IMR-90 (cell line): ENCODE results near the gene PLA2G4B. TPM values are rescaled to one million over a fixed set of nuclear protein-coding genes. Genes with fewer than 3 reads are reported as not detected.
A peak's percentile ranks its signal among the peaks of the same experiment; 100 is the strongest.

Experiments used
- ATAC-seq: fragments of 200-7000 bp; cut with Tn5 transposase; 2 replicates; pipeline ENCODE4 v1.9.1; 2020; ENCODE audit warnings: low read depth, mild to moderate bottlenecking, moderate library complexity
- BruUV-seq: library from RNA; stranded (reverse); fragments of 400-500 nt; replicated peaks from 2 replicates; lab custom pipeline; 2021; lab: Mats Ljungman, UMichigan
- CTCF ChIA-PET: fragments of 300-600 bp; formaldehyde crosslinking; extraction: SDS; loops from one replicate; lab custom pipeline; 2021; ENCODE audit warnings: antibody characterized with exemption; lab: Yijun Ruan, JAX
- POLR2A ChIA-PET: fragments of 300-600 bp; sonication (Branson Sonifier 250); formaldehyde crosslinking; loops from one replicate; lab custom pipeline; 2022; ENCODE audit warnings: antibody characterized with exemption; ENCODE audit not compliant: unreplicated experiment; lab: Charles Lee
- DNase-seq: peaks from one replicate; pipeline ENCODE4 v3.0.0; 2013
- H2AFZ ChIP-seq: replicated peaks from 2 replicates; pipeline ENCODE3; 2013; ENCODE audit warnings: low read length, mild to moderate bottlenecking; ENCODE audit not compliant: poor library complexity
- H2AK5ac ChIP-seq: 2 replicates; pipeline ENCODE4 v1.6.1; 2013; ENCODE audit warnings: low read depth, low read length, inconsistent platforms
- H2AK9ac ChIP-seq: replicated peaks from 2 replicates; pipeline ENCODE3; 2013; ENCODE audit warnings: mild to moderate bottlenecking, low read depth, low read length, moderate library complexity; ENCODE audit not compliant: poor library complexity
- H2BK120ac ChIP-seq: 2 replicates; pipeline ENCODE4 v1.6.1; 2013; ENCODE audit warnings: low read depth, low read length, inconsistent platforms
- H2BK15ac ChIP-seq: 3 replicates; pipeline ENCODE4 v1.6.1; 2013; ENCODE audit warnings: low read depth, low read length, inconsistent platforms
- H2BK20ac ChIP-seq: 2 replicates; pipeline ENCODE4 v1.6.1; 2013; ENCODE audit warnings: low read depth, mild to moderate bottlenecking, inconsistent platforms, low read length, moderate library complexity
- H2BK5ac ChIP-seq: 2 replicates; pipeline ENCODE4 v1.6.1; 2013; ENCODE audit warnings: mild to moderate bottlenecking, low read depth, low read length, inconsistent platforms; ENCODE audit not compliant: poor library complexity, severe bottlenecking
- H3K14ac ChIP-seq: replicated peaks from 2 replicates; pipeline ENCODE4 v1.6.1; 2013; ENCODE audit warnings: low read depth, low read length, inconsistent platforms
- H3K18ac ChIP-seq: 2 replicates; pipeline ENCODE4 v1.6.1; 2013; ENCODE audit warnings: low read depth, low read length, control low read depth
- H3K23ac ChIP-seq: 2 replicates; pipeline ENCODE4 v1.6.1; 2013; ENCODE audit warnings: low read depth, low read length, inconsistent platforms
- H3K27ac ChIP-seq: 2 replicates; pipeline ENCODE4 v1.5.1; 2013; ENCODE audit warnings: mild to moderate bottlenecking, control low read depth, low read length; ENCODE audit not compliant: insufficient read depth
- H3K27me3 ChIP-seq: 2 replicates; pipeline ENCODE4 v1.6.1; 2013; ENCODE audit warnings: low read length; ENCODE audit not compliant: control insufficient read depth, insufficient read depth
- H3K36me3 ChIP-seq: 2 replicates; pipeline ENCODE4 v1.6.1; 2013; ENCODE audit warnings: low read length, mixed read lengths; ENCODE audit not compliant: control insufficient read depth, insufficient read depth
- H3K4ac ChIP-seq: 2 replicates; pipeline ENCODE4 v1.6.1; 2013; ENCODE audit warnings: low read depth, low read length, inconsistent platforms
- H3K4me1 ChIP-seq: 2 replicates; pipeline ENCODE4 v1.6.1; 2013; ENCODE audit warnings: low read length, mixed read lengths; ENCODE audit not compliant: control insufficient read depth, insufficient read depth
- H3K4me2 ChIP-seq: 2 replicates; pipeline ENCODE4 v1.6.1; 2013; ENCODE audit warnings: low read depth, mild to moderate bottlenecking, control low read depth, low read length, moderate library complexity
- H3K4me3 ChIP-seq: 2 replicates; pipeline ENCODE4 v1.5.1; 2013; ENCODE audit warnings: low read depth, mild to moderate bottlenecking, control low read depth, low read length, moderate library complexity; ENCODE audit not compliant: insufficient read depth
- H3K56ac ChIP-seq: 2 replicates; pipeline ENCODE4 v1.6.1; 2013; ENCODE audit warnings: low read length, inconsistent platforms; ENCODE audit not compliant: insufficient read depth; ENCODE audit errors: extremely low read depth
- H3K79me1 ChIP-seq, 2 experiments: 2 replicates each; pipeline ENCODE4 v1.6.1; 2013; ENCODE audit warnings: low read length in 2 of 2, inconsistent platforms in 1 of 2, low read depth in 1 of 2
- H3K9ac ChIP-seq: 2 replicates; pipeline ENCODE4 v1.6.1; 2013; ENCODE audit warnings: low read depth, low read length, control low read depth
- H3K9me1 ChIP-seq: 2 replicates; pipeline ENCODE4 v1.6.1; 2013; ENCODE audit warnings: low read length, inconsistent platforms; ENCODE audit not compliant: insufficient read depth
- H3K9me3 ChIP-seq: 2 replicates; pipeline ENCODE4 v1.6.1; 2013; ENCODE audit warnings: low read length; ENCODE audit not compliant: control insufficient read depth, insufficient read depth
- H4K20me1 ChIP-seq: 2 replicates; pipeline ENCODE4 v1.6.1; 2013; ENCODE audit warnings: low read length, inconsistent platforms; ENCODE audit not compliant: insufficient read depth
- H4K5ac ChIP-seq: 2 replicates; pipeline ENCODE4 v1.6.1; 2013; ENCODE audit warnings: mild to moderate bottlenecking, low read depth, low read length, control low read depth
- H4K8ac ChIP-seq, 2 experiments: 2 replicates each; pipeline ENCODE4 v1.6.1; 2013; ENCODE audit warnings: low read depth in 2 of 2, low read length in 2 of 2, control low read depth in 1 of 2, inconsistent platforms in 1 of 2
- H4K91ac ChIP-seq: 2 replicates; pipeline ENCODE4 v1.6.1; 2013; ENCODE audit warnings: low read depth, low read length, inconsistent platforms; ENCODE audit not compliant: insufficient read depth
- BHLHE40 ChIP-seq: fragments of 150-350 bp; IDR thresholded peaks from 2 replicates; pipeline ENCODE4 v1.6.1; 2016; ENCODE audit warnings: mild to moderate bottlenecking, low read depth, low read length
- CEBPB ChIP-seq: IDR thresholded peaks from 2 replicates; pipeline ENCODE4 v1.6.1; 2012; ENCODE audit warnings: low read depth, low read length, improper control_type of control experiment
- CHD1 ChIP-seq: IDR thresholded peaks from 2 replicates; pipeline ENCODE4 v1.6.1; 2012; ENCODE audit warnings: low read depth, low read length, improper control_type of control experiment
- FOS ChIP-seq: fragments of 150-350 bp; IDR thresholded peaks from 2 replicates; pipeline ENCODE4 v1.6.1; 2016; ENCODE audit warnings: low read depth, low read length
- MAFK ChIP-seq: IDR thresholded peaks from 2 replicates; pipeline ENCODE4 v1.6.1; 2012; ENCODE audit warnings: low read depth, low read length, improper control_type of control experiment
- MAZ ChIP-seq: IDR thresholded peaks from 2 replicates; pipeline ENCODE4 v1.6.1; 2012; ENCODE audit warnings: low read depth, mild to moderate bottlenecking, low read length, improper control_type of control experiment, moderate library complexity, borderline replicate concordance
- MXI1 ChIP-seq: IDR thresholded peaks from 2 replicates; pipeline ENCODE4 v1.6.1; 2012; ENCODE audit warnings: low read depth, mild to moderate bottlenecking, low read length, moderate library complexity, borderline replicate concordance
- NFE2L2 ChIP-seq: fragments of 150-350 bp; IDR thresholded peaks from 2 replicates; pipeline ENCODE4 v1.6.1; 2016; ENCODE audit warnings: low read depth, mild to moderate bottlenecking, low read length
- RAD21 ChIP-seq: IDR thresholded peaks from 2 replicates; pipeline ENCODE4 v1.6.1; 2012; ENCODE audit warnings: low read length, improper control_type of control experiment
- RCOR1 ChIP-seq: IDR thresholded peaks from 2 replicates; pipeline ENCODE4 v1.6.1; 2012; ENCODE audit warnings: mild to moderate bottlenecking, low read length, improper control_type of control experiment; ENCODE audit not compliant: insufficient replicate concordance
- RFX5 ChIP-seq: IDR thresholded peaks from 2 replicates; pipeline ENCODE4 v1.8.0; 2012; ENCODE audit warnings: low read depth, mild to moderate bottlenecking, low read length, moderate library complexity
- SMC3 ChIP-seq: fragments of 150-350 bp; IDR thresholded peaks from 2 replicates; pipeline ENCODE4 v1.6.1; 2016; ENCODE audit warnings: low read depth, mild to moderate bottlenecking, antibody characterized with exemption, low read length, moderate library complexity
- WGBS, 2 experiments: methylation state at CpG; one replicate each; pipeline versions ENCODE4 v1.1.5 to v1.1.7; 2013; ENCODE audit warnings: missing lambda C conversion rate in 2 of 2; ENCODE audit not compliant: insufficient read length in 1 of 2; ENCODE audit errors: extremely low coverage in 2 of 2; 5-methylcytosine and 5-hydroxymethylcytosine counted together
- dilution Hi-C: fragments of 300-500 bp; cut with HindIII; formaldehyde crosslinking; loops from one replicate; pipeline ENCODE4 v1.14.3; 2018; ENCODE audit warnings: low sequenced_read_pairs; ENCODE audit not compliant: unreplicated experiment
- in situ Hi-C: fragments of 300-500 bp; cut with MboI; formaldehyde crosslinking; loops from 3 replicates; pipeline ENCODE4 v1.14.3; 2019; ENCODE audit warnings: low sequenced_read_pairs, inconsistent platforms, mixed read lengths
- intact Hi-C: fragments of 100-400 bp; cut with micrococcal nuclease; formaldehyde crosslinking; loops from 2 replicates; pipeline ENCODE4 v1.10.0; 2022
- polyA plus RNA-seq, 3 experiments: library from polyadenylated mRNA; depleted of rRNA; stranded (reverse); fragments of >200 nt; gene quantifications; 2 replicates each; pipeline ENCODE4 v1.2.3, GENCODE V29; 2012; ENCODE audit warnings: low replicate concordance in 1 of 3
- total RNA-seq: library from RNA; depleted of rRNA; stranded (reverse); fragments of >200 nt; gene quantifications from 2 replicates; pipeline ENCODE4 v1.2.3, GENCODE V29; 2012
- TF ChIP-seq, protein P1 (sequence below): fragments of 150-350 bp; IDR thresholded peaks from 2 replicates; pipeline ENCODE4 v1.6.1; 2016; ENCODE audit warnings: low read depth, mild to moderate bottlenecking, low read length, moderate library complexity, borderline replicate concordance
- TF ChIP-seq, protein P2 (sequence below): fragments of 150-350 bp; IDR thresholded peaks from 2 replicates; pipeline ENCODE4 v1.6.1; 2017; ENCODE audit warnings: mild to moderate bottlenecking, antibody characterized with exemption, low read length, low read depth

Gene PLA2G4B
- total and polyA plus RNA-seq, 2 of the 4 experiments (the other 2 are of a cell fraction): 0.18 to 3.1 TPM

DNA sequence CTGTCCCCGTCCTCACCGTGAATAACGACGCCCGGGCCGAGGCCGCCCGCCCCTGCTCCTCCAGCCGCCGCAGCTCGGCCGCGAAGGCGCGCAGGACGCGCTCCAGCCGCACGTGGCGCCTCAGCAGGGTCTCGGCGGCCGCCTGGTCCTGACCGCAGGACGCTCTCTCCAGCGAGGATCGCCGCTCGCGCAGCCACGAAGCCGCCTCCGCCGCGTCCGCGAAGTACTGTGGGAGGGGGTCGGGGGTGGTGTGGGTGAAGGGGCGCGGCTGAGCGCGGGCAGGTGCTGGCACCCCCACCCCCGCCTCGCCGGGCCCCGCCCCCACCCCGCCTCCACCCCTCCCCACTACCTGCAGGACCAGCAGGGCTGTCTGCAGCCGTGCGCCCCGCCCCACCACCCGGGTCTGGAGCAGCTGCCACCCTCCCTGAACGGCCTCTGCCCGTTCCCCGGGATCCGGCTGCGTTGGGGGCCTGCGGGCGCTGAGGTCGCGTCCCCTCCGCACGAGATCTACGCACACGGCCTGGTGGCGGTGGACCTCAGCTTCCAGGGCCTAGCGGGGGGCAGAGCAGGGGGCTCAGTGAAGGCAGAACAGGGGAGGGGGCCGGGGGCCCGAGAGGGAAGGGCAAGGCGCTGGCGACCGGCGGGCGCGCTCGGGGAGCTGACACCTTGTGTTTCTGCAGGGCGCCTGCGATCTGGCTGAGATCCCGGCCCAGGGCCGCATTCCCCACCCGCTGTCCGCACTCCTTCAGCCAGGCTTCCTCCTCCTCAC is 43.5 kb downstream of the PLA2G4B start:
- H3K79me1 ChIP-seq: no peaks in the 10 kb centered on the region
- no peak overlapping the region for H3K9ac ChIP-seq
- no peak overlapping the region for H2BK120ac ChIP-seq
- ChIA-PET POLR2A (no interaction called here), CTCF (interaction anchor here (1.6 kb wide), 1 partner anchor 13 kb away, joined by 4 read pairs; no protein-coding TSS in a partner anchor)
- H3K18ac ChIP-seq: no peak overlapping the region
- H3K14ac ChIP-seq: no peak overlapping the region
- no peak overlapping the region for H3K56ac ChIP-seq
- peak; percentile 8; the same call in 1 of the 2 replicates for ATAC-seq
- H4K91ac ChIP-seq: no peak overlapping the region
- H4K8ac ChIP-seq: no peak overlapping the region
- H2AFZ ChIP-seq: peak overlapping the region; percentile 51
- H3K27me3 ChIP-seq: peaks cover 33% of the 10 kb centered on the region
- no peak overlapping the region for H4K5ac ChIP-seq
- dilution Hi-C loops (no loop called here), intact Hi-C loops (no loop called here), in situ Hi-C loops (no loop called here)
- H3K27ac ChIP-seq: no peak overlapping the region
- H2BK15ac ChIP-seq: no peak overlapping the region
- H3K4me3 ChIP-seq: no peak overlapping the region
- BruUV-seq: no TSS peak
- peaks cover 9% of the 10 kb centered on the region; the same call in 1 of the 2 replicates for H4K20me1 ChIP-seq
- H3K4me1 ChIP-seq: 0 out of 2 replicates have a peak, but pooled peaks cover 2% of the 10 kb centered on the region
- H2AK5ac ChIP-seq: no peak overlapping the region
- H3K36me3 ChIP-seq: no peaks in the 10 kb centered on the region
- H3K4me2 ChIP-seq: no peak overlapping the region
- no peaks in the 10 kb centered on the region for H3K9me3 ChIP-seq
- no peaks in the 10 kb centered on the region for H3K9me1 ChIP-seq
- no peak overlapping the region for H3K23ac ChIP-seq
- 36% methylated on average over 17 of the region's 81 CpGs; no CpG with 5 or more reads in 1 of the 2 experiments for WGBS, 2 experiments
- H2AK9ac ChIP-seq: no peak overlapping the region
- H2BK20ac ChIP-seq: no peak overlapping the region
- TF ChIP-seq, protein P1, sequence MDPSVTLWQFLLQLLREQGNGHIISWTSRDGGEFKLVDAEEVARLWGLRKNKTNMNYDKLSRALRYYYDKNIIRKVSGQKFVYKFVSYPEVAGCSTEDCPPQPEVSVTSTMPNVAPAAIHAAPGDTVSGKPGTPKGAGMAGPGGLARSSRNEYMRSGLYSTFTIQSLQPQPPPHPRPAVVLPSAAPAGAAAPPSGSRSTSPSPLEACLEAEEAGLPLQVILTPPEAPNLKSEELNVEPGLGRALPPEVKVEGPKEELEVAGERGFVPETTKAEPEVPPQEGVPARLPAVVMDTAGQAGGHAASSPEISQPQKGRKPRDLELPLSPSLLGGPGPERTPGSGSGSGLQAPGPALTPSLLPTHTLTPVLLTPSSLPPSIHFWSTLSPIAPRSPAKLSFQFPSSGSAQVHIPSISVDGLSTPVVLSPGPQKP: no peak
- TF ChIP-seq RFX5 (no peak), CHD1 (no peak), FOS (no peak), RCOR1 (no peak), NFE2L2 (no peak), BHLHE40 (no peak), SMC3 (no peak), MAFK (no peak), RAD21 (no peak), MAZ (no peak), CEBPB (no peak), MXI1 (no peak)
- TF ChIP-seq, protein P2, sequence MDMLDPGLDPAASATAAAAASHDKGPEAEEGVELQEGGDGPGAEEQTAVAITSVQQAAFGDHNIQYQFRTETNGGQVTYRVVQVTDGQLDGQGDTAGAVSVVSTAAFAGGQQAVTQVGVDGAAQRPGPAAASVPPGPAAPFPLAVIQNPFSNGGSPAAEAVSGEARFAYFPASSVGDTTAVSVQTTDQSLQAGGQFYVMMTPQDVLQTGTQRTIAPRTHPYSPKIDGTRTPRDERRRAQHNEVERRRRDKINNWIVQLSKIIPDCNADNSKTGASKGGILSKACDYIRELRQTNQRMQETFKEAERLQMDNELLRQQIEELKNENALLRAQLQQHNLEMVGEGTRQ: no peak
- H3K4ac ChIP-seq: no peak overlapping the region
- H2BK5ac ChIP-seq: no peak overlapping the region
- DNase-seq: no peak
